Esophagus squamous epithelium (tissue), 5 donors: Measurements from ENCODE around the gene LSM11. TPM values are rescaled to one million over a fixed set of nuclear protein-coding genes. Genes with fewer than 3 reads are reported as not detected.

ENCODE experiments used
- DNase-seq: peaks from one replicate; lab custom pipeline; 2025; lab: John Stamatoyannopoulos, UW
- H3K27ac ChIP-seq, 4 donors: fragments of 200-600 bp; sonication (generic); one replicate each; pipeline ENCODE4 v1.5.1; 2016 to 2019; ENCODE audit warnings: mild to moderate bottlenecking in 1 of 4
- H3K27me3 ChIP-seq, 4 donors: fragments of 200-600 bp; sonication (generic); 1 replicate in 3 of 4; 2 replicates in 1 of 4; pipeline versions ENCODE4 v1.5.1 to v1.6.0; 2017 to 2021; ENCODE audit warnings: antibody characterized with exemption in 1 of 4
- H3K36me3 ChIP-seq, 3 donors: fragments of 200-600 bp; sonication (generic); one replicate each; pipeline ENCODE4 v1.5.1; 2016 to 2019
- H3K4me1 ChIP-seq, 3 donors: fragments of 200-600 bp; sonication (generic); one replicate each; pipeline ENCODE4 v1.5.1; 2017 to 2019
- H3K4me3 ChIP-seq, 4 donors: fragments of 200-600 bp; sonication (generic); 1 replicate in 3 of 4; 2 replicates in 1 of 4; pipeline ENCODE4 v1.5.1; 2016 to 2019; ENCODE audit warnings: mild to moderate bottlenecking in 2 of 4, moderate library complexity in 1 of 4
- H3K9me3 ChIP-seq, 3 donors: fragments of 200-600 bp; sonication (generic); one replicate each; pipeline ENCODE4 v1.5.1; 2016 to 2019
- CTCF ChIP-seq, 6 experiments: fragments of 450-650 bp in 4 of 6; fragments of 200-600 bp in 2 of 6; sonication (generic) in 2 of 6; IDR thresholded peaks; one replicate each; pipeline ENCODE4 v1.5.1; 2016 to 2019; ENCODE audit warnings: antibody characterized with exemption in 6 of 6, mild to moderate bottlenecking in 4 of 6, moderate library complexity in 4 of 6
- POLR2A ChIP-seq, 4 donors: fragments of 450-650 bp; IDR thresholded peaks; one replicate each; pipeline ENCODE4 v1.6.1; 2017; ENCODE audit warnings: antibody characterized with exemption in 4 of 4, mild to moderate bottlenecking in 4 of 4, moderate library complexity in 3 of 4
- WGBS, 2 donors: methylation state at CpG; one replicate each; pipeline ENCODE4 v1.1.5; 2018; 5-methylcytosine and 5-hydroxymethylcytosine counted together
- intact Hi-C: fragments of 100-400 bp; cut with DNase I; formaldehyde crosslinking; loops from one replicate; pipeline ENCODE4 v1.15.0; 2022
- total RNA-seq, 4 donors: library from RNA; depleted of rRNA; stranded (reverse); fragments of >200 nt; gene quantifications; one replicate each; pipeline ENCODE4 v1.1.0, GENCODE V29; 2016
- donor health status: DM: yes; HTN: yes; CAD: no.

LSM11 gene
- total RNA-seq, 4 donors from 2014 or later: 2.1 to 6.7 (median 3.6) TPM

- TF ChIP-seq CTCF (IDR thresholded peaks at IDR 0.05): no peak
- TF ChIP-seq POLR2A (IDR thresholded peaks at IDR 0.05): no peak
- H3K27me3 ChIP-seq: no peaks in the 10 kb centered on the region
- H3K4me1 ChIP-seq: no peaks in the 10 kb centered on the region
- no peaks in the 10 kb centered on the region for H3K36me3 ChIP-seq
- H3K27ac ChIP-seq: no peak overlapping the region
- no peaks in the 10 kb centered on the region for H3K9me3 ChIP-seq
- H3K4me3 ChIP-seq: no peak overlapping the region
- DNase-seq: no peak
- intact Hi-C loops: no loop called here
Observed at GRCh38 chr5:157709346-157709745, 34.2 kb upstream of the LSM11 start.

GRCh38 chr5:157710431-157710830 lies 33.1 kb upstream of the LSM11 start:
- Histone ChIP-seq H3K4me1 (no peaks in the 10 kb centered on the region), H3K9me3 (no peaks in the 10 kb centered on the region), H3K4me3 (no peak overlapping the region), H3K36me3 (no peaks in the 10 kb centered on the region), H3K27me3 (no peaks in the 10 kb centered on the region), H3K27ac (no peak overlapping the region)
- no peak for DNase-seq
- 48 to 63% methylated on average over 3 of the region's 3 CpGs for WGBS, 2 donors
- intact Hi-C loops: loop anchor here (10.0 kb wide), 2 partner anchors 46 to 226 kb away; no protein-coding TSS in a partner anchor
- no peak for TF ChIP-seq CTCF (IDR thresholded peaks at IDR 0.05)
- no peak for TF ChIP-seq POLR2A (IDR thresholded peaks at IDR 0.05)

- Histone ChIP-seq H3K27me3 (no peaks in the 10 kb centered on the region), H3K4me3 (no peak overlapping the region), H3K27ac (no peak overlapping the region), H3K36me3 (no peaks in the 10 kb centered on the region), H3K4me1 (no peaks in the 10 kb centered on the region), H3K9me3 (no peaks in the 10 kb centered on the region)
- no peak for DNase-seq
- TF ChIP-seq CTCF (IDR thresholded peaks at IDR 0.05): no peak
- TF ChIP-seq POLR2A (IDR thresholded peaks at IDR 0.05): no peak
- intact Hi-C loops: loop anchor here (10.0 kb wide), 2 partner anchors 46 to 226 kb away; no protein-coding TSS in a partner anchor
- WGBS, 2 donors: 19 to 20% methylated on average over 2 of the region's 2 CpGs
Observed at GRCh38 chr5:157710882-157711281, 32.6 kb upstream of the LSM11 start.

- Histone ChIP-seq H3K9me3 (no peaks in the 10 kb centered on the region), H3K27ac (no peak overlapping the region), H3K4me3 (no peak overlapping the region), H3K4me1 (peaks cover 0 to 13% (median 0%) of the 10 kb centered on the region in 3 donors), H3K27me3 (no peaks in the 10 kb centered on the region), H3K36me3 (no peaks in the 10 kb centered on the region)
- TF ChIP-seq POLR2A (IDR thresholded peaks at IDR 0.05) (no peak), CTCF (IDR thresholded peaks at IDR 0.05) (no peak)
- 73 to 82% methylated on average over 4 of the region's 4 CpGs for WGBS, 2 donors
- intact Hi-C loops: loop anchor here (10.0 kb wide), 2 partner anchors 49 to 229 kb away; no protein-coding TSS in a partner anchor
- DNase-seq: no peak
Observed at GRCh38 chr5:157713830-157714595, 29.5 kb upstream of the LSM11 start.

- intact Hi-C loops: loop anchor here (10.0 kb wide), 2 partner anchors 50 to 230 kb away; no protein-coding TSS in a partner anchor
Observed at GRCh38 chr5:157714596-157714864, 29.0 kb upstream of the LSM11 start.

More at GRCh38 chr5:157714596-157714864, 29.0 kb upstream of the LSM11 start:
- TF ChIP-seq POLR2A (IDR thresholded peaks at IDR 0.05): no peak
- Histone ChIP-seq H3K36me3 (no peaks in the 10 kb centered on the region), H3K27ac (no peak overlapping the region), H3K4me3 (no peak overlapping the region), H3K9me3 (no peaks in the 10 kb centered on the region), H3K27me3 (no peaks in the 10 kb centered on the region), H3K4me1 (peaks cover 0 to 13% (median 0%) of the 10 kb centered on the region in 3 donors)
- DNase-seq: no peak
